Upper lobe of left lung (tissue), 4 donors: ENCODE measurements around the gene HIVEP3.

Source experiments
- CTCF ChIP-seq, 6 experiments: fragments of 450-650 bp in 4 of 6; fragments of 200-600 bp in 2 of 6; sonication (generic) in 2 of 6; IDR thresholded peaks; one replicate each; pipeline ENCODE4 v1.5.1; 2016 to 2019; ENCODE audit warnings: antibody characterized with exemption in 6 of 6
- POLR2A ChIP-seq, 4 donors: fragments of 450-650 bp; IDR thresholded peaks; one replicate each; pipeline ENCODE4 v1.5.1; 2016 to 2017; ENCODE audit warnings: antibody characterized with exemption in 4 of 4, mild to moderate bottlenecking in 2 of 4
- POLR2AphosphoS5 ChIP-seq, 2 donors: sonication (generic); formaldehyde crosslinking; IDR thresholded peaks; one replicate each; pipeline ENCODE4 v1.5.1; 2017; ENCODE audit warnings: antibody characterized with exemption in 2 of 2

- no peak for TF ChIP-seq POLR2A (IDR thresholded peaks at IDR 0.05)
- no peak for TF ChIP-seq CTCF (IDR thresholded peaks at IDR 0.05)
- TF ChIP-seq POLR2AphosphoS5 (IDR thresholded peaks at IDR 0.05): no peak
Measured at GRCh38 chr1:41879617-41880016, 39.1 kb downstream of the HIVEP3 start.
